HG03175 (cell line): ENCODE measurements around the gene MYH16.
"Not testable (repeated sequence)": the region's sequence is repeated elsewhere in the genome, so short reads cannot be mapped to it uniquely, and the experiment has no call there.

Source experiments
- ATAC-seq: cut with Tn5 transposase; IDR thresholded peaks from one replicate; pipeline ENCODE4 v1.9.1; 2021; ENCODE audit warnings: mild to moderate bottlenecking, moderate library complexity; ENCODE audit not compliant: unreplicated experiment

The MYH16 gene

DNA sequence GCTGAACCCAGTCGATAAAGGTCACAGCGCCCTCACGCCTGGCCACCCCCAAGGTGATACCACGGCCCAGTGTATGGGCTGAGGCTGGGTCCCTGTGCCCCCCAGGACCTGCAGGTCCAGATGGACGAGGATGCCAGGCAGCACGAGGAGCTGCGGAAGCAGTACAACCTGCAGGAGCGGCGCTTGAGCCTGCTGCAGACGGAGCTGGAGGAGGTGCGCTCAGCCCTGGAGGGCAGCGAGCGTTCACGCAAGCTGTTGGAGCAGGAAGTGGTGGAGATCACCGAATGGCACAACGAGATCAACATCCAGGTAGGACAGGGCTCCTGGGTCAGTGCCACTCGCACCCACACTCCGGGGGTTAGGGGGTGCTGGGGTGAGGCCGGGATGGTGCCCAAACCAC, 28.9 kb downstream of the MYH16 start:
- ATAC-seq, result no peak

DNA sequence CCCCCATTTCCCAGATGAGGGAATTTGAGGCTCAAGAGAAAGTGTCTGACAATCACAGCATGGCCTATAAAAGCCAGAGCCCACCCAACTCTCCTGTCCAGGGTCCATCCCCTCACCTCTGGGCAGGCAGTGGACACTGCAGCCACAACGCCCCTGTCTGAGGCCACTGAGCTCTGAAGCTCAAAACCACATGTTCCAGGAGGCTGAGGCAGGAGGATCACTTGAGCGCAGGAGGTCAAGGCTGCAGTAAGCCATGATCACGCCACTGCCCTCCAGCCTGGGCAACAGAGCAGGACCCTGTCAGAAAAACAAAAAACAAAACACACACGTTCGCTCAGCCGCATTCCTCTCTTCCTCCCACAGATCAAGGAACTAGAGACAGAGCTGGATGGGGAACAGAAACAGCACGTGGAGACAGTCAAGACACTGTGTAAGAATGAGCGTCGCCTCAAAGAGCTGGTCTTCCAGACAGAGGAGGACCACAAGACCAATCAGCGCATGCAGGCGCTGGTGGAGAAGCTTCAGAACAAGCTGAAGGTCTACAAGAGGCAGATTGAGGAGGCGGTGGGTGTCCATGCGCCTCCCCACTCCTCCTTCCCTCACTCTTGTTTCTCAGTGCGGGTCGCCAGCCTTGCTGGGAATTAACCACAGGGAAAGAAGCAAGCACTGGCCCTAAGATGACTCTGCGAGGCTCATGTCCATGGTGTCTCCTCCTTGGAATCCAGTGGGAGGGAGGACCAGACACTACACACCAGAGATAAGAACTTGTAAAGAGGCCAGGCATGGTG, 33.0 kb downstream of the MYH16 start:
- no peak for ATAC-seq

DNA sequence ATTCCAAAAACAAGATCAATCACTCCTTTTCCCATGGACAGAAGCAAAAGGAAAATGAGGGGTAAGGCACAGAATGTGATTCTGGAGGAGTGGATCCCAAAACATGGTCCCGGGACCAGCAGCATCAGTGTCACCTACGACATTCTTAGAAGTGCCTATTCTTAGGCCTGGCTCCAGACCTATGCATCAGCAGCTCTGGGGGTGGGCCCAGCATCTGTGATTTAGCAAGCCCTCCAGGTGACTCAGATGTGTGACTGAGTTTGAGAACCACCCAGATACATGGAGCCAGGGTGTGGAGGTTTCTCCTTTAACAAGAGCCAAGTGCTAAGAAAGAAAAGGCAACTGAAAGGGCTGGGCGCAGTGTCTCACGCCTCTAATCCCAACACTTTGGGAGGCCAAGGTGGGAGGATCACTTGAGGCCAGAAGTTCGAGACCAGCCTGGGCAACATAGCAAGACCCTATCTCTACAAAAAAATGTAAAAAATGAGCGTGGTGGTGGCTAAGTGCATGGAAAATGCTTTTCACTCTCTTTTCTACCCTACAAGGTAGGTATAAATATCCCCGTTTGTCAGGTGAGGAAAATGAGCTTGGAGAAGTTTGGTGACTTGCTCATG, 35.9 kb downstream of the MYH16 start:
- ATAC-seq, result no peak

DNA sequence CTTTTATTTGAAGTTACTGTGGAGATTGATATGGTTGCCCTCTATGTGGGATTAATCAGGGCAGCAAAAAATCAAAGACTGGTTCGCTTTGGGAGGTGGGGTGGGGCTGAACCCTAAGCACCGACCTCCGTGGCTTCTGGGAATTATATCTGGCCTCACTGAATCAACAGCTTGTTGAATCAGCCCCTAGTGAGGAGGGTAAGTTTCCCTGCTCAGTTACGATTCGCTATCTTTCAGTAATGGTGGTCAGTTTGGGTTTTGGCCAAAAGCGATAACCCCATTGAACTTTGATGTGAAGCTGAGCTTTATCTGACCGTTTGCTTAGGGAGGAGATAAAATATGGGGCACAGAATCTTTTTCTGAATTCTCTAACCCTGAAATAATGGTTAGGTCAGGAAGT, 36.5 kb downstream of the MYH16 start:
- ATAC-seq, result no peak

GRCh38 chr7:99310004-99310403, 37.4 kb downstream of the MYH16 start:
- ATAC-seq, result no peak

DNA sequence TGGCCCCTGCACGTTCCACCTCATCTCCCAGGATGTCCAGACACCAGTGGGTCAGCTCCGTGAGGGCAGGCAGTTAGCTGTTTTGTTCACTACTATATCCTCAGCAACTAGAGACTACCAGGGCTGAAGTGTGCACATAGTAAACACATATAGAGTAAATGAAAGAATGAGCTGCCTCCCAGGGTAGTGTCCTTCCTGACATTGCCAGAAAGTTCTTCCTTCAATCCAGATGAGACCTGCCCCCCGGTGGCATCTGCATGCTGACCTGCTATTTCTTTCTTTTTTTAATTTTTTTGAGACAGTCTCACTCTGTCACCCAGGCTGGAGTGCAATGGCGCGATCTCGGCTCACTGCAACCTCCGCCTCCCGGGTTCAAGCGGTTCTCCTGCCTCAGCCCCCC, 39.1 kb downstream of the MYH16 start:
- ATAC-seq, result no peak

DNA sequence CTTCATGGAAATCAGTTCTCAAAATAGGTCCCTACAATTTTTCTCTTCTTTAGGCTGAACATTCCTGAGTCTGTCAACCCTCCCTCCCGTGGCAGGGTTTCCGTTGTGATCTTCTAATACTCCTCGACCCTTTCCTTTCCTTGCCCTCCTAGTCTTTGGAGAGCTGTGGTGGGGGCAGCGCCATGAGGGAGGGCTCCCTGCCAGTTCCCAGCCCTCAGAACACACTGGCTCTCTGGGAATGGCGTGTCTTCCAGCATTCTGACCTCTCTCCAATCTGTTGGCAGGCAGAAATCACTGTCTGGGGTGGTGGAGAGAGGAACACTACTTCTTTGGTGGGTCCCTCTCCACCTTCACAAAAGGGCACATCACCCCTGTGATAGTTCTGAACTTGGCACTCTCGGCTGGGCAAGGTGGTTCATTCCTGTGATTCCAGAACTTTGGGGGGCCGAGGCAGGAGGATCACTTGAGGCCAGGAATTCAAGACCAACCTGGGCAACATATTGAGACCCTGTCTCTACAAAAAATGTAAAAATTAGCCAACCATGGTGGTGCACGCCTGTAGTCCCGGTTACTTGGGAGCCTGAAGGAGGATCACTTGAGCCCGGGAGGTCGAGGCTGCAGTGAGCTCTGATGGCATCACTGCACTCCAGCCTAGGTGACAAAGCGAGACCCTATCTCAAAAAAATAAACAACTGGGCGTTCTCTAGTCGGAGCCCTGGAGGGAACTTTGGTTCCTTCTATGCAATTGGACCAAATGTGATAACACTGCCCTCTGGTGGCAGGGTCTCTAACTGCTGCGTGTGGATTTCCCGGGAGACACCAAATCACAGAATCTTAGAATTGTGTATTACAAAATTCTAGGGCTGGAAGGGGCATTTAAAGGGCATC, 39.9 kb downstream of the MYH16 start:
- ATAC-seq, result no peak

GRCh38 chr7:99313204-99313573, 40.5 kb downstream of the MYH16 start:
- ATAC-seq, result no peak

- peak; percentile 49 for ATAC-seq
Measured at GRCh38 chr7:99314504-99314903, 41.9 kb downstream of the MYH16 start.

DNA sequence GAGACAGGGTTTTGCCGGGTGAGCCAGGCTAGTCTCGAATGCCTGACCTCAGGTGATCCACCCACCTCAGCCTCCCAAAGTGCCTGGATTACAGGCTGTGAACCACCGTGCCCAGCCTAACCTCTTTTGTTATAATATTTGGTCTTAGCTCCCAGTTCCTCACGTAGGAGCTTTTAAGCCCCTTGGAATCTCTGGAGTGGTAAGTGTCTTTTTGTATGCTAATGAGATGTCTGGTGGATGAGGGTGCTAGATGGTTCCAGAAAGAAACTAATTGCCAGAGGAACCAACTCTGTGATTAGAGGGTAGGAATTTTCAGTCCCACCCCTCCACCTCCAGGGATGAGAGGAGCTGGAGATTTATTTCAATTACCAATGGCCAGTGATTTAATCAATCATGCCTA, 47.7 kb downstream of the MYH16 start:
- no peak for ATAC-seq

DNA sequence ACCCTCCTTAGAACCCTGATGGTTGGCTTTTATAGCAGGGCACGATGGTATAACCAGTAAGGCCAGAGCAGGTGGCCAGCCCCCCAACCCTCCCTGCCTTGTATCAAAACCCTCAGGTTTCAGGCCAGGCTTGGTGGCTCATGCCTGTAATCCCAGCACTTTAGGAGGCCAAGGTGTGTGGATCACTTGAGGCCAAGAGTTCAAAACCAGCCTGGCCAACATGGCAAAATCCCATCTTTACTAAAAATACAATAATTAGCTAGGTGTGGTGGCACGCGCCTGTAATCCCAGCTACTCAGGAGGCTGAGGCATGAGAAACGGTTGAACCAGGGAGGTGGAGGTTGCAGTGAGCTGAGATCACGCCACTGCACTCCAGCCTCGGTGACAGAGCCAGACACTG, 50.0 kb downstream of the MYH16 start:
- ATAC-seq, result not testable (repeated sequence)

DNA sequence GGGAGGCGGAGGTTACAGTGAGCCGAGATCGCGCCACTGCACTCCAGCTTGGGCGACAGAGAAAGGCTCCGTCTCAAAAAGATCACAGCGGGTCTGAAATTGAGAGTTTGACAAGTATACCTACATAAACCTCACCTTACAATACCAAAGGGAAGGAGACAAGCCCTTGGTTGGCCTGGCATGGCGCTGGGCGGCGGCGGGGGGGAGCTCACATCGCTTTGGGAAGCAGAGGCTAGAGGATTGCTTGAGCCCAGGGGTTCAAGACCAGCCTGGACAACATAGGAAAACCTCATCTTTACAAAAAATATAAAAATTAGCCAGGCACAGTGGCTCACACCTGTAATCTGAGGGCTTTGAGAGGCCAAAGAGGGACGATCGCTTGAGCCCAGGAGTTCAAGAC, 51.9 kb downstream of the MYH16 start:
- ATAC-seq, result no peak

DNA sequence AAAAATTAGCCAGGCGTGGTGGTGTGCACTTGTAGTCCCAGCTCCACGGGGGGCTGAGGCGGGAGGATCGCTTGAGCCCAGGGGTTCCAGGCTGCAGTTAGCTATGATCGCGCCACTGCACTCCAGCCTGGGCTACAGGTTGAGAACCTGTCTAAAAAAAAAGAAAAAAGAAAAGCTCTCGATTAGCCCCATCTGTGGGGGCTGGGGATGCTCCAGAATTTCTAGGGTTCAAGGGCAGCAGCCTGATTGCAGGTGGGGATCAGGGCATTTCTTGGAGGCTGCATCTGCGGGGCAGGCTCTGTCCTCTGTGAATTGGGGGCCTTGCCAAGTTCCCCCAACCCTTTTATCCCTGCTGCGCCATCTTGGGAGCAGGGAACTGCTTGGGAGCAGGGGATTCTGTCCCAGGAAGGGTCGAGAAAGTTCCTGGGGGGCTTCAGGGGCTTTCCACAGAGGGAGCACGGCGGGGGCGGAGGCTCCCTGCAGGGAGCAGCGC, 52.4 kb downstream of the MYH16 start:
- no peak for ATAC-seq

DNA sequence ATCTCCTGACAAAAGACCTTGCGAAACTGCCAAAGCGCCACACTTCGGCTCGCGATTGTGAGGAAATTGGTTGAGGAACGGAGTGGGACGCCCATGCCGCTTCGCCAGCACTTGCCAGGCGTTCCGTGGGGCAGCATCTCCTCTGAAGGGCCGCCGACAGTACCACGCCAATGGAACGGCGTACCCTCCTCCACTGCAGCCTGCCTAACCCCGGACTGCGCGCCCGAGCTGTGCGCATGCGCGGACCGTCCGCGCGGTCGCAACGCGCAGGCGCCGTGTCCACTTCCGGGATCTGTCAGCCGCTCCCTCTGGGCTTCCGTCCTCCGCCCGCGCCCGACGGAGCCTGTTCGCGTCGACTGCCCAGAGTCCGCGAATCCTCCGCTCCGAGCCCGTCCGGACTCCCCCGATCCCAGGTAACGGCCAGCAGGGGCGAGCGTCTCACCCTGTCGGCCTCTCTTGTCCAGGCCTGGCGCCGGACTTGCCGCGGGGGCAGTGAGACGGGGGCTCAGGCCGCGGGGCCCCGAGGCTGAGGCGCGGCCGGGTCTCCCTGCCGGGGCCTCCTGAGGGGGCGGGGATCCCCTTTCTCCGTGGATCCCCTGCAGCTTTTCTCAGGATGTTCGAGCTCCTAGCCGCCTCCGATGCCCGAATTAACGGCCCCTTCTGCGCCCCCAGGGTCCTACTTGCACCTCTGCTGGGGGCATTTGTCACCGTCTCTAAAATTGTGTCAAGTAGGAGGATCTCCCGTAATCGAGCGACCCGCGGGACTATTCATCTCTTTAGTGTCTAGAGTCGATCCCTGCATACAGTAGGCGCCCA, 53.2 kb downstream of the MYH16 start, which contains the start of gene ARPC1A:
Gene ARPC1A, plus strand, starts transcription at position 307 of the 816 bp plus-strand sequence. CDS start 7,456 bp downstream, outside the sequence.
- peak; percentile 95 for ATAC-seq

- ATAC-seq, result no peak
Measured at GRCh38 chr7:99326408-99326782, 53.8 kb downstream of the MYH16 start.

GRCh38 chr7:99330314-99330961, 57.8 kb downstream of the MYH16 start:
- ATAC-seq, result not testable (repeated sequence)

- ATAC-seq, result no peak
Measured at GRCh38 chr7:99331002-99331401, 58.4 kb downstream of the MYH16 start.

DNA sequence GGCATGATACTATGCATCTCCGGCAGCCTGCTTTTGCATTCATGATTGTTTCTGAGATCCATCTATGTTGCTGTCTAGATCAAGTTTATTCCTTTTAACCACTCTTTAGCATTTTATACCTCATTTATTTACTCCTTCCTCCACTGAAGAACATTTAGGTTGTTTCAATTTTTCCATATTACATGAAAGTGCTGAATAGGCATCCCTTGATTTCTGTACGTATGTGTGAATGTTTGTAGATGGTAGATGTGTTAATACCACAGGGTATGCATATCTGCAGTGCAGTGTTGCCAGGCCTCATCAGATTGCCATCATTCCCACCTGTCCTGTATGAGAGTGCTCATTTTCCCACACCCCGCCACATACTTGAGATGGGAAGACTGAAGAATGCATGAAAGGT, 67.0 kb downstream of the MYH16 start:
- no peak for ATAC-seq

- no peak for ATAC-seq
Measured at GRCh38 chr7:99340659-99341058, 68.0 kb downstream of the MYH16 start.

- no peak for ATAC-seq
Measured at GRCh38 chr7:99344061-99344647, 71.5 kb downstream of the MYH16 start.
